Melanocyte of skin (primary cell): ENCODE data around the gene NAALADL1. TPM values are rescaled to one million over a fixed set of nuclear protein-coding genes. Genes with fewer than 3 reads are reported as not detected.

ENCODE experiments used
- small RNA-seq, 2 donors: library from RNA; depleted of rRNA; stranded (forward); fragments of <200 nt; gene quantifications; one replicate each; pipeline ENCODE3, GENCODE V24; 2012
- total RNA-seq, 2 donors: library from RNA; depleted of rRNA; stranded (reverse); fragments of >200 nt; gene quantifications; 2 replicates each; pipeline ENCODE4 v1.2.3, GENCODE V29; 2012

NAALADL1 gene
- 10 to 100 TPM in 1 of 2 donors, 1 to 10 TPM in 1; 5.7 to 11.7 TPM for total RNA-seq

GRCh38 chr11:65058419-65059054 lies at the start of gene NAALADL1:
Gene NAALADL1, minus strand, starts transcription at chr11:65058553. Its CDS starts 32 bp downstream, at chr11:65058521.

GRCh38 chr11:65095974-65096806 lies 37.8 kb upstream of the NAALADL1 start, which contains the start of gene VPS51:
Gene VPS51, plus strand, starts transcription at chr11:65096214. Its CDS starts 37 bp downstream, at chr11:65096251.

GRCh38 chr11:65083834-65084597 lies 25.7 kb upstream of the NAALADL1 start, which contains the start of the genes CDCA5 and ZFPL1:
Gene CDCA5, minus strand, starts transcription at chr11:65084040. Its CDS starts 62 bp downstream, at chr11:65083978.
Gene ZFPL1, plus strand, starts transcription at chr11:65084222. Its CDS starts 477 bp downstream, at chr11:65084699.

GRCh38 chr11:65040847-65041622 lies 17.3 kb downstream of the NAALADL1 start, which contains the start of gene SAC3D1:
Gene SAC3D1, plus strand, starts transcription at chr11:65041210. Its CDS starts 83 bp downstream, at chr11:65041293.

GRCh38 chr11:65027213-65028067 lies 30.9 kb downstream of the NAALADL1 start, which contains the start of gene SNX15:
Gene SNX15, plus strand, starts transcription at chr11:65027439. Its CDS starts 99 bp downstream, at chr11:65027538.

GRCh38 chr11:65013888-65014725 lies 44.2 kb downstream of the NAALADL1 start, which contains the start of gene ARL2:
Gene ARL2, plus strand, starts transcription at chr11:65014160. Its CDS starts 48 bp downstream, at chr11:65014208.

GRCh38 chr11:64996710-64997380 lies 61.5 kb downstream of the NAALADL1 start, which contains the start of gene BATF2:
Gene BATF2, minus strand, starts transcription at chr11:64996971. Its CDS starts 57 bp downstream, at chr11:64996914.

Small RNA genes lying within 50 kb of the gene (small RNA-seq; reads per million reads assigned to genes)
- gene MIR6879 (0 reads per million in 2 donors), gene SNX15 (0 reads per million in 2 donors)

Other genes starting within 250 kb of the NAALADL1 start
- 10 to 100 TPM; 17.2 to 26.3 TPM for gene MEN1, start 248.0 kb downstream of the NAALADL1 start, total RNA-seq
- gene CDC42BPG, start 213.9 kb downstream of the NAALADL1 start, total RNA-seq = under 1 TPM; under 0.01 to 1.00 TPM
- gene EHD1, start 179.9 kb downstream of the NAALADL1 start, total RNA-seq = 10 to 100 TPM; 16.2 to 49.0 TPM
- 10 to 100 TPM; 22.3 to 58.5 TPM for gene ATG2A, start 141.3 kb downstream of the NAALADL1 start, total RNA-seq
- gene PPP2R5B, start 133.9 kb downstream of the NAALADL1 start, total RNA-seq = 10 to 100 TPM in 1 of 2 donors, 1 to 10 TPM in 1; 9.0 to 29.9 TPM
- gene GPHA2, start 122.7 kb downstream of the NAALADL1 start, total RNA-seq = not detected
- not detected for gene MAJIN, start 86.4 kb downstream of the NAALADL1 start, total RNA-seq
- gene BATF2, start 61.6 kb downstream of the NAALADL1 start, total RNA-seq = 10 to 100 TPM; 10.7 to 29.0 TPM
- 100 to 1,000 TPM; 112 to 138 TPM for gene ARL2, start 44.4 kb downstream of the NAALADL1 start, total RNA-seq
- 1 to 10 TPM; 9.3 to 9.6 TPM for gene SNX15, start 31.1 kb downstream of the NAALADL1 start, total RNA-seq
- gene SAC3D1, start 17.3 kb downstream of the NAALADL1 start, total RNA-seq = 10 to 100 TPM; 10.3 to 25.0 TPM
- 10 to 100 TPM; 11.4 to 29.6 TPM for gene CDCA5, start 25.5 kb upstream of the NAALADL1 start, total RNA-seq
- 10 to 100 TPM; 32.0 to 33.0 TPM for gene ZFPL1, start 25.7 kb upstream of the NAALADL1 start, total RNA-seq
- 10 to 100 TPM; 78.5 to 78.6 TPM for gene VPS51, start 37.7 kb upstream of the NAALADL1 start, total RNA-seq
- 1 to 10 TPM; 9.3 TPM for gene TM7SF2, start 53.3 kb upstream of the NAALADL1 start, total RNA-seq
- gene ZNHIT2, start 59.1 kb upstream of the NAALADL1 start, total RNA-seq = 10 to 100 TPM; 13.1 to 16.7 TPM
- gene FAU, start 63.6 kb upstream of the NAALADL1 start, total RNA-seq = 100 to 1,000 TPM; 127 to 221 TPM
- gene MRPL49, start 63.8 kb upstream of the NAALADL1 start, total RNA-seq = 10 to 100 TPM; 59.2 to 59.6 TPM
- 10 to 100 TPM; 16.0 to 18.6 TPM for gene SYVN1, start 76.0 kb upstream of the NAALADL1 start, total RNA-seq
- not detected for gene SPDYC, start 111.7 kb upstream of the NAALADL1 start, total RNA-seq
- gene CAPN1, start 123.4 kb upstream of the NAALADL1 start, total RNA-seq = 100 to 1,000 TPM; 101 to 111 TPM
- gene POLA2, start 203.4 kb upstream of the NAALADL1 start, total RNA-seq = 10 to 100 TPM; 18.6 to 37.3 TPM